Body of pancreas (tissue), 4 donors: ENCODE data around the gene CLSTN2. TPM values are rescaled to one million over a fixed set of nuclear protein-coding genes. Genes with fewer than 3 reads are reported as not detected.

Experiments used
- ATAC-seq: fragments of 150-250 bp; one replicate; pipeline ENCODE4 v1.9.1; 2016
- DNase-seq, 4 donors: peaks; one replicate each; pipeline ENCODE4 v3.0.0-alpha.2; 2019
- H3K27ac ChIP-seq, 4 donors: fragments of 200-600 bp; sonication (generic); 1 replicate in 3 of 4; 2 replicates in 1 of 4; pipeline versions ENCODE4 v1.5.1 to v1.6.1; 2016 to 2019; ENCODE audit warnings: mild to moderate bottlenecking in 1 of 4, mixed read lengths in 1 of 4, moderate library complexity in 1 of 4
- H3K27me3 ChIP-seq, 2 donors: fragments of 200-600 bp; sonication (generic); one replicate each; pipeline ENCODE4 v1.6.0; 2016; ENCODE audit warnings: mild to moderate bottlenecking in 1 of 2
- H3K36me3 ChIP-seq, 2 donors: fragments of 200-600 bp; sonication (generic); replicated peaks in 1 of 2; 2 replicates each; pipeline ENCODE4 v1.5.1; 2016; ENCODE audit warnings: low read depth in 2 of 2; ENCODE audit not compliant: insufficient read depth in 1 of 2
- H3K4me1 ChIP-seq: fragments of 200-600 bp; sonication (generic); one replicate; pipeline ENCODE4 v1.6.0; 2016
- H3K4me3 ChIP-seq, 2 donors: fragments of 200-600 bp; sonication (generic); 1 replicate in 1 of 2; 2 replicates in 1 of 2; pipeline ENCODE4 v1.5.1; 2016 to 2019
- H3K9me3 ChIP-seq, 3 donors: fragments of 200-600 bp; sonication (generic); 1 replicate in 2 of 3; 2 replicates in 1 of 3; pipeline ENCODE4 v1.5.1; 2016
- CTCF ChIP-seq, 7 experiments: fragments of 450-650 bp in 4 of 7; fragments of 200-600 bp in 3 of 7; sonication (generic) in 3 of 7; IDR thresholded peaks; one replicate each; pipeline ENCODE4 v1.5.1; 2016 to 2019; ENCODE audit warnings: antibody characterized with exemption in 7 of 7
- POLR2A ChIP-seq, 3 donors: fragments of 450-650 bp; IDR thresholded peaks; one replicate each; pipeline ENCODE4 v1.6.1; 2016; ENCODE audit warnings: antibody characterized with exemption in 3 of 3, mild to moderate bottlenecking in 2 of 3
- WGBS, 2 donors: methylation state at CpG; one replicate each; pipeline ENCODE4 v1.1.5; 2017; 5-methylcytosine and 5-hydroxymethylcytosine counted together
- intact Hi-C: fragments of 100-400 bp; cut with DNase I; formaldehyde crosslinking; loops from one replicate; pipeline ENCODE4 v1.15.1; 2023
- total RNA-seq, 2 donors: library from RNA; depleted of rRNA; stranded (reverse); fragments of >200 nt; gene quantifications; one replicate each; pipeline ENCODE4 v1.1.0, GENCODE V29; 2016

Gene CLSTN2
- total RNA-seq, 2 donors from 2014 or later, result 14.5 to 14.8 TPM

DNA sequence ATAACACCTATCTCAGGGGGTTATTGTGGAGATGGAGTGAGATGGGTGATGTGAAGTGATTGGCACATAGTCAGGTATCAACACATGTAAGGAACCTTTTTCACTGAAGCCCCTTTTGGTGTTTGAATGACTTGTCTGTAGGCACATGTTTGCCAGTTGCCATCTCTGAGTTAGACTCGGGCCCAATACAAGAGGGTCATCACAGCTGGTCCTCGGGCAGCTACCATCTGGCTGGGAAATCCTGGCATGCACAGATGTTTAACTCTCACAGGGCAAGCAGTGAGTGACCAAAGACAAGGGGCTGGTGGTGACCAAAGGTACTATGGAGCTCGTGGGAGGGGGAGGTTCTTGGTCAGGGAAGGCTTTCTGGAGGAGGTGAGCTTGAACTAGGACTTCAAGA is 118.8 kb downstream of the CLSTN2 start:
- intact Hi-C loops, result no loop called here
- Histone ChIP-seq H3K9me3 (no peaks in the 10 kb centered on the region), H3K27ac (no peak overlapping the region), H3K27me3 (no peaks in the 10 kb centered on the region), H3K4me3 (no peak overlapping the region), H3K4me1 (peaks cover 18% of the 10 kb centered on the region), H3K36me3 (no peaks in the 10 kb centered on the region)
- TF ChIP-seq POLR2A (IDR thresholded peaks at IDR 0.05) (no peak), CTCF (IDR thresholded peaks at IDR 0.05) (no peak)
- ATAC-seq (no peak), DNase-seq (no peak)
- 78 to 79% methylated on average over 3 of the region's 3 CpGs for WGBS, 2 donors

DNA sequence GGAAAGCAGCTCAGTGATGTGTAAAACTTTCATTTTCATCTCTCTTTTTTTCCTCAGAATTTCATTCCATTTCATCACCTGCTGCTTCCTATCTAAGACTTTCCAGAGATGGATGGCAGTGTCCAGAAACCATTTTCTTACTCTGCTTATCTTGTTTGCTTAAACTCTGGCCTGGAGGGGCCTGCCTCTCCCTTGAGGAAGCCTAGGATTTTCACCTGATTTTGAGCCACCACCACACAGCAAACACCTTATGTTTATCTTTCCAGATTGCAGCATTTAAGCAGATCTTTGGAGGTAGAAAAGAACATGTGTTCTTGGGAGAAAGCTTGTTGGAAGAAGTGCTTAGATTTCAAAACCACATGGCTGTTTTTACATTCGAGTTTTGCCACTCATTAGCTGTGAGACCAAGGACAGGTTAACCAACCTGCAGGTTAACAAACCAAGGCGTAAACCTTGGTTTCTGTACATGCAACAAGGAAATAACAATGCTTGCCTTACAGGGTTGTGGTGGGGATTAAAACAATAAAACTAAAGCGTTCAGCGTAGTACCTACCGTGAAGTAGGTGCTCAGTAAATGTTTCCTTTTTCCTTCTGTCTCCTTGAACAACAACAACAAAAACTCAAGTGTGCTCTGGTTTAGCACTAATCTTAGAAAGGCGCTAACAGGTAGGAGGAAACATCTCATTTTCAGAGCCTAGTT is 120.3 kb downstream of the CLSTN2 start:
- no peak for DNase-seq
- H3K36me3 ChIP-seq, result no peaks in the 10 kb centered on the region
- ATAC-seq, result no peak
- 67 to 76% methylated on average over 6 of the region's 6 CpGs for WGBS, 2 donors
- intact Hi-C loops, result no loop called here
- no peaks in the 10 kb centered on the region for H3K9me3 ChIP-seq
- H3K27ac ChIP-seq, result no peak overlapping the region
- H3K4me3 ChIP-seq, result no peak overlapping the region
- TF ChIP-seq CTCF (IDR thresholded peaks at IDR 0.05), result no peak
- H3K27me3 ChIP-seq, result no peaks in the 10 kb centered on the region
- peaks cover 18% of the 10 kb centered on the region for H3K4me1 ChIP-seq

DNA sequence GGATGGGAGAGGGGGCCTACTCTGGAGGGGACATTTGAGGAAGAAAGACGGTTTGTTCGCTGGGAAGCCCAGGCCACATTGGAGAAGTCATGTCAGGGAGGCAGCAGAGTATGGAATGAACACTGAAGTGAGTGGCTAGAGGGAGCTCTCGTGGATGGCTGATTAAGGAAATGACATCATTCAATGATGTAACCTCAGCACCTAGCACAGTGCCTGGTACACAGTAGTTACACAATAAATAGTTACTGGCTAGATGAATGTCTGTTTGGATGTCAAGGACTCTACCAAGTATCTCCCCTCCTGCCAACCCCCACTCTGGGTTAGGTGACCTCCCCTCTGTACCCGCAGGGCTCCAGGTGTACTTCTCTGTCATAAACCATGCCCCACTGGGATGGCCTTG is 121.1 kb downstream of the CLSTN2 start:
- no peak for ATAC-seq

DNA sequence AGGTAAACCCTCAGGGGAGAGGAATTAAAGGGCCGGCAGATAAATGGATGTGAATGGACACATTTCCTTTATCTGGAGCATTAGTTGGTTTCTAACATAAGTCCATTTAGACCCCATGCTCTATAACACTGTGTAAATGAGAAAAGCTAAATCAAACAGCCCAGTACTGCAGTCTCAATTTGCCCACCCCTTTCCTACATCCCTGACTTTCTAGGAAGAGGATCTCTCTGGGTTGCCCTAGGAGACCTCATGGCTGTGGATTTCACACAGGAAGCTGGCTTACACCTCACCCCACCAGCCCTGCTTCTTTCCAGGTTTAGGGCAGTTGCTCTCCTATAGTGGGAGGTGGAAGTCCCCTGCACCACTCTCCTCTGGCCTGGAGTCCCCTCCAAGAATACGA is 126.2 kb downstream of the CLSTN2 start:
- Histone ChIP-seq H3K4me1 (no peaks in the 10 kb centered on the region), H3K9me3 (no peaks in the 10 kb centered on the region), H3K27ac (no peak overlapping the region), H3K27me3 (no peaks in the 10 kb centered on the region), H3K4me3 (no peak overlapping the region), H3K36me3 (no peaks in the 10 kb centered on the region)
- WGBS, 2 donors, result 81 to 89% methylated on average over 2 of the region's 2 CpGs
- TF ChIP-seq CTCF (IDR thresholded peaks at IDR 0.05), result no peak
- no peak for TF ChIP-seq POLR2A (IDR thresholded peaks at IDR 0.05)
- DNase-seq (no peak), ATAC-seq (no peak)
- intact Hi-C loops, result no loop called here

More for the DNA sequence above, 121.1 kb downstream of the CLSTN2 start:
- no peak overlapping the region for H3K27ac ChIP-seq
- H3K9me3 ChIP-seq, result no peaks in the 10 kb centered on the region
- no peaks in the 10 kb centered on the region for H3K27me3 ChIP-seq
- 87 to 88% methylated on average over 4 of the region's 4 CpGs for WGBS, 2 donors
- DNase-seq, result no peak
- H3K4me1 ChIP-seq, result peaks cover 13% of the 10 kb centered on the region
- H3K36me3 ChIP-seq, result no peaks in the 10 kb centered on the region
- no peak overlapping the region for H3K4me3 ChIP-seq
- TF ChIP-seq CTCF (IDR thresholded peaks at IDR 0.05), result no peak
- TF ChIP-seq POLR2A (IDR thresholded peaks at IDR 0.05), result no peak
- intact Hi-C loops, result no loop called here

DNA sequence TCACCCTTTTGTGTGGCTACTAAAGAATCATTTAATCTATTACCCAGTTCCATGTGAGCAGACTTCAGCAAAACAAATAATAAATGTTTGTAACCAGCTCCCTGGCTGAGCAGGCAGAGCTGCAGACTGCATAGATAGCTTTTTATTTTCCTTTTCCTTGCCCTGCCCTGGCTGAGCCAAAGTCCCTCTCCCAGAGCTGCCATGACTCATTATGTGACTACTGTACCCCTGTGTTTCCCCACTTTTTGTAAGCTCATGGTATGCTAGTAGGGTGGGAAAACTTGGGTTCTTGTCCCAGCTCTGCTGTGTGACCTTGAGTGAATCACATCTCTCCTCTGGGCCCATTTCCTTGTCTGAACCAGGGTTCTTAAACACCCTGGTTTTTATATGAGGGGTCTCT is 127.5 kb downstream of the CLSTN2 start:
- H3K4me1 ChIP-seq, result no peaks in the 10 kb centered on the region
- DNase-seq, result no peak
- no peaks in the 10 kb centered on the region for H3K36me3 ChIP-seq
- no peak overlapping the region for H3K27ac ChIP-seq
- no peak overlapping the region for H3K4me3 ChIP-seq
- ATAC-seq, result no peak
- no peak for TF ChIP-seq CTCF (IDR thresholded peaks at IDR 0.05)
- TF ChIP-seq POLR2A (IDR thresholded peaks at IDR 0.05), result no peak
- intact Hi-C loops, result no loop called here
- H3K27me3 ChIP-seq, result no peaks in the 10 kb centered on the region
- H3K9me3 ChIP-seq, result no peaks in the 10 kb centered on the region
